Measurements from ENCODE around the gene CREB5.
"Not testable (repeated sequence)": the region's sequence is repeated elsewhere in the genome, so short reads cannot be mapped to it uniquely, and the experiment has no call there.

Gene CREB5

GRCh38 chr7:28812616-28813015 lies 400.3 kb downstream of the CREB5 start:
- in situ Hi-C loops (cut with HindIII; ENCODE audit: low pct_ligation_motif_present, low pct_unique_long_range_greater_than_20kb, low sequenced_read_pairs) = no loop called here
- no peak for DNase-seq

- in situ Hi-C loops (cut with HindIII; ENCODE audit: low pct_ligation_motif_present, low pct_unique_long_range_greater_than_20kb, low sequenced_read_pairs) = no loop called here
- no peak for DNase-seq
These were observed 401.1 kb downstream of the CREB5 start for GRCh38 chr7:28813243-28813962.

- in situ Hi-C loops (cut with HindIII; ENCODE audit: low pct_ligation_motif_present, low pct_unique_long_range_greater_than_20kb, low sequenced_read_pairs) = no loop called here
These were observed 403.1 kb downstream of the CREB5 start for GRCh38 chr7:28815369-28815927.

GRCh38 chr7:28815928-28816373 lies 403.6 kb downstream of the CREB5 start:
- DNase-seq = no peak

More at GRCh38 chr7:28815369-28815927, 403.1 kb downstream of the CREB5 start:
- DNase-seq = no peak

GRCh38 chr7:28818996-28819395 lies 406.7 kb downstream of the CREB5 start:
- in situ Hi-C loops (cut with HindIII; ENCODE audit: low pct_ligation_motif_present, low pct_unique_long_range_greater_than_20kb, low sequenced_read_pairs) = no loop called here
- DNase-seq = no peak

More at GRCh38 chr7:28815928-28816373, 403.6 kb downstream of the CREB5 start:
- in situ Hi-C loops (cut with HindIII; ENCODE audit: low pct_ligation_motif_present, low pct_unique_long_range_greater_than_20kb, low sequenced_read_pairs) = no loop called here

- in situ Hi-C loops (cut with HindIII; ENCODE audit: low pct_ligation_motif_present, low pct_unique_long_range_greater_than_20kb, low sequenced_read_pairs) = no loop called here
- DNase-seq = no peak
These were observed 411.3 kb downstream of the CREB5 start for GRCh38 chr7:28823582-28823981.

- DNase-seq; in situ Hi-C loops (cut with HindIII; ENCODE audit: low pct_ligation_motif_present, low pct_unique_long_range_greater_than_20kb, low sequenced_read_pairs): not testable (repeated sequence)
These were observed 413.6 kb downstream of the CREB5 start for GRCh38 chr7:28825817-28826448.

GRCh38 chr7:28830846-28831245 lies 418.5 kb downstream of the CREB5 start:
- in situ Hi-C loops (cut with HindIII; ENCODE audit: low pct_ligation_motif_present, low pct_unique_long_range_greater_than_20kb, low sequenced_read_pairs) = no loop called here
- no peak for DNase-seq

- no peak for DNase-seq
- in situ Hi-C loops (cut with HindIII; ENCODE audit: low pct_ligation_motif_present, low pct_unique_long_range_greater_than_20kb, low sequenced_read_pairs) = no loop called here
These were observed 420.4 kb downstream of the CREB5 start for GRCh38 chr7:28832669-28833068.

GRCh38 chr7:28835800-28836199 lies 423.5 kb downstream of the CREB5 start:
- DNase-seq = no peak
- in situ Hi-C loops (cut with HindIII; ENCODE audit: low pct_ligation_motif_present, low pct_unique_long_range_greater_than_20kb, low sequenced_read_pairs) = no loop called here

- no peak for DNase-seq
- in situ Hi-C loops (cut with HindIII; ENCODE audit: low pct_ligation_motif_present, low pct_unique_long_range_greater_than_20kb, low sequenced_read_pairs) = no loop called here
These were observed 424.4 kb downstream of the CREB5 start for GRCh38 chr7:28836716-28837115.

GRCh38 chr7:28837216-28837615 lies 424.9 kb downstream of the CREB5 start:
- in situ Hi-C loops (cut with HindIII; ENCODE audit: low pct_ligation_motif_present, low pct_unique_long_range_greater_than_20kb, low sequenced_read_pairs) = no loop called here

GRCh38 chr7:28840592-28840995 lies 428.3 kb downstream of the CREB5 start:
- in situ Hi-C loops (cut with HindIII; ENCODE audit: low pct_ligation_motif_present, low pct_unique_long_range_greater_than_20kb, low sequenced_read_pairs) = no loop called here
- DNase-seq = peak; percentile 47

More at GRCh38 chr7:28837216-28837615, 424.9 kb downstream of the CREB5 start:
- DNase-seq = no peak

- in situ Hi-C loops (cut with HindIII; ENCODE audit: low pct_ligation_motif_present, low pct_unique_long_range_greater_than_20kb, low sequenced_read_pairs) = no loop called here
- no peak for DNase-seq
These were observed 429.4 kb downstream of the CREB5 start for GRCh38 chr7:28841766-28842165.

- no peak for DNase-seq
- in situ Hi-C loops (cut with HindIII; ENCODE audit: low pct_ligation_motif_present, low pct_unique_long_range_greater_than_20kb, low sequenced_read_pairs) = no loop called here
These were observed 430.5 kb downstream of the CREB5 start for GRCh38 chr7:28842769-28843295.

- DNase-seq = no peak
- in situ Hi-C loops (cut with HindIII; ENCODE audit: low pct_ligation_motif_present, low pct_unique_long_range_greater_than_20kb, low sequenced_read_pairs) = no loop called here
These were observed 432.8 kb downstream of the CREB5 start for GRCh38 chr7:28845106-28845505.

- in situ Hi-C loops (cut with HindIII; ENCODE audit: low pct_ligation_motif_present, low pct_unique_long_range_greater_than_20kb, low sequenced_read_pairs) = no loop called here
- DNase-seq = no peak
These were observed 434.9 kb downstream of the CREB5 start for GRCh38 chr7:28847176-28847575.

- in situ Hi-C loops (cut with HindIII; ENCODE audit: low pct_ligation_motif_present, low pct_unique_long_range_greater_than_20kb, low sequenced_read_pairs) = no loop called here
- no peak for DNase-seq
These were observed 435.4 kb downstream of the CREB5 start for GRCh38 chr7:28847681-28848080.

- in situ Hi-C loops (cut with HindIII; ENCODE audit: low pct_ligation_motif_present, low pct_unique_long_range_greater_than_20kb, low sequenced_read_pairs) = no loop called here
- DNase-seq = no peak
These were observed 436.6 kb downstream of the CREB5 start for GRCh38 chr7:28848906-28849305.

All from ACHN (cell line).